Fibroblast of gingiva (primary cell): Measurements from ENCODE around the gene SERPINC1.
"Not testable (repeated sequence)": the region's sequence is repeated elsewhere in the genome, so short reads cannot be mapped to it uniquely, and the experiment has no call there.

Experiments used
- DNase-seq: peaks from one replicate; pipeline ENCODE4 v3.0.0-alpha.2; 2011; ENCODE audit warnings: low read depth

Gene SERPINC1

DNA sequence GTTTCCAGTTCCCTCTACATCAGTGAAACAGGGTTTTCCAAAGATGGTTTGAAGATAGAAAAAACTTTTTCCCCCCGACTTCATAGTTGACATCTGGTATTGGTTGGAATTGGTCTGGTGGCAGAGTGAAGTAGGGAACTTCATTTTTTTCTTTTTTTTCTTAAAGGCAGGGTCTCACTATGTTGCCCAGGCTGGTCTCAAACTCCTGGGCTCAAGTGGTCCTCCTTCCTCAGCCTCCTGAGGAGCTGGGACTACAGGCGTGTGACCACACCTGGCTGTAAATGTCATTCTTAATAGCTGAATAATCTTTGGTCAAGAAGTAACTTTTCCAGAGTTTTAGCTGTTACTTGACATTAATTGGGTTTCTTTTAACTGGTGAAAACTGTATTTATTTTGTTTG lies 27.2 kb downstream of the SERPINC1 start:
- no peak for DNase-seq

DNA sequence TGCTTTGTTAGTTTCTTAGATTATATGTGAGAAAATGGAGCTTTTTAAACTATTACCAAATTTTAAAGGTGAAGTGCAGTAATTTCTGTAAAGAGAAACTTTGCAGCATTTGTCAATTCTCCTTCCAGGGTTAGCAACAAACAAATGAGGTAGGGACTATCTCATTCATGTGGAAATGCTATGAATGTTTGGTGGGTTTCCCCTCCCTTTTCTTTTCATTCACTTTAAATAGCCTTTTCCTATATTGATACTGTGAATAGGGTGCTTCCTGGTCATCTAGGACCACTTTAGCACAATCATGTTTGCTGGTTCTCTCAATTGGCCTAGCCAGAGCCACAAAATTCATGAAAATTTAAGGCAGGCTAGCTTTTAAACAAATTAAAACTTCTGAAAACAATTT lies 28.4 kb downstream of the SERPINC1 start:
- no peak for DNase-seq

DNA sequence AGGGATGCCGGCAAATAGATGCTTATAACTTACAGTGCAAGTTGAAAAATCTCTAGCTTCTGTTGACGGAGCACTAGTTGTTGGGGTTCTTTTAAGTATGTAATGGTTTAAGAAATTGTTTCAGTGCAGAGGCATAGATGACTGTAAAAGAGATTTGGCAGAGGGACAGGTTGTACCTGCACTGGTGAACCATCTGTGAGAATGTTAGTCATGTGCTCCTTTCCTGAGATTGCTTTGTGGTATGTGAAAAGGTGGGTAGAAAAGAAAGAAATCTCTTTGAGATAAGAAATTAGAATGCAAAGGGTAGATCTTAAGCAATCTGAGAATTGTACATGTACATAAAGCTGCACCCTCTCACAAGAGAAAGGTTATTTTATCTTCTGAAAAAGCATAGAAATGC lies 29.5 kb downstream of the SERPINC1 start:
- DNase-seq = no peak

GRCh38 chr1:173886746-173887611 lies 30.1 kb downstream of the SERPINC1 start:
- no peak for DNase-seq

DNA sequence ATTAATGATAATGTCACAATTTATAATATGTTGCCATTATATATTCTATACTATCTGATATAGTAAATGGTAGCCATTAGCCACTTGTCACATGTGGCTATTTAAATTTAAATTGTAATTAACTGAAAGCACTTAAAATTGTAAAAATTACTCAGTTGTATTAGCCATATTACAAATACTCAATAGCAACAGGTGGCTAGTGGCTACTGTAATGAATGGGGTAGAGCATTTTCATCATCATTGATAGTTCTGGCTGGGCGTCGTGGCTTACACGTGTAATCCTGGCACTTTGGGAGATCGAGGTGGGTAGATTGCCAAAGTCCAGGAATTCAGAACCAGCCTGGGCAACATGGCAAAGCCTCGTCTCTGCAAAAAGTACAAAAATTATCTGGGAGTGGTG lies 32.4 kb downstream of the SERPINC1 start:
- DNase-seq = no peak

DNA sequence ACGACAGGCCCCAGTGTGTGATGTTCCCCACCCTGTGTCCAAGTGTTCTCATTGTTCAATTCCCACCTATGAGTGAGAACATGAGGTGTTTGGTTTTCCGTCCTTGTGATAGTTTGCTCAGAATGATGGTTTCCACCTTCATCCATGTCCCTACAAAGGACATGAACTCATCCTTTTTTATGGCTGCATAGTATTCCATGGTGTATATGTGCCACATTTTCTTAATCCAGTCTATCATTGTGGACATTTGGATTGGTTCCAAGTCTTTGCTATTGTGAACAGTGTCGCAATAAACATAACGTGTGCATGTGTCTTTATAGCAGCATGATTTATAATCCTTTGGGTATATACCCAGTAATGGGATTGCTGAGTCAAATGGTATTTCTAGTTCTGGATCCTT lies 36.0 kb downstream of the SERPINC1 start:
- not testable (repeated sequence) for DNase-seq

- no peak for DNase-seq
Measured at GRCh38 chr1:173878251-173878650, 38.9 kb downstream of the SERPINC1 start.

- DNase-seq = no peak
Measured at GRCh38 chr1:173876732-173877131, 40.4 kb downstream of the SERPINC1 start.

- no peak for DNase-seq
Measured at GRCh38 chr1:173871500-173871899, 45.6 kb downstream of the SERPINC1 start.

- DNase-seq = no peak
Measured at GRCh38 chr1:173871091-173871490, 46.0 kb downstream of the SERPINC1 start.

- no peak for DNase-seq
Measured at GRCh38 chr1:173870252-173871075, 46.7 kb downstream of the SERPINC1 start.

GRCh38 chr1:173869021-173869359 lies 48.1 kb downstream of the SERPINC1 start:
- DNase-seq = no peak

- DNase-seq = no peak
Measured at GRCh38 chr1:173868266-173869020, 48.7 kb downstream of the SERPINC1 start, which contains the start of gene ZBTB37. ZBTB37 (plus strand) TSS chr1:173868380; CDS start chr1:173870226, 1,846 bp downstream.

DNA sequence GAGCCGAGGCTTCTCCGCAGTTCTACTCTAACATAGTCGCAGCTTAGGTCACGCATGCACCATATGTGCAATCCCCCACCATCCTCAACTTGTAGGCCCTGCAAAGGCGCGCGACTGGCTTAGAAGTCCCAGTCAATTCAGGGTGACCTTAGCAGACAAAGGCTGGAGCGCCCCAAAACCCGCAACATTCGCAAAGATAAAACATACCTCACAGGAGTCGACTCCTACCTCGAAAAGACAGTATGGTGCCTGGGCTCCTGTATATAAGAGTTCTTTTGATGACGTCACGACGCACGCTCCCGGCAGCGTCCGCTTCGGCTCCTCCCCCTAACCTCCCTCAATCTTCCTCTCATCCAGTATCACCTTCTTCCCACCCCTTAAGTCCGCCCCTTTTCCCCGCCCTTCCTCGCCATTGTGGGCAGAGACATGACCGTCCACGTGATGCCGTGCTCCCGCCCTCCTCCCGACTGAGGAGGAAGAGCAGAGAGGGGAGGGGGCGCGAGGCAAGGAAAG lies 49.3 kb downstream of the SERPINC1 start, which contains the start of gene GAS5:
Gene GAS5 (minus strand): TSS at position 237 of the 513 bp plus-strand sequence.
- peak; percentile 99 for DNase-seq

- DNase-seq = no peak
Measured at GRCh38 chr1:173867141-173867752, 49.9 kb downstream of the SERPINC1 start.

GRCh38 chr1:173866413-173867115 lies 50.6 kb downstream of the SERPINC1 start:
- DNase-seq = no peak

DNA sequence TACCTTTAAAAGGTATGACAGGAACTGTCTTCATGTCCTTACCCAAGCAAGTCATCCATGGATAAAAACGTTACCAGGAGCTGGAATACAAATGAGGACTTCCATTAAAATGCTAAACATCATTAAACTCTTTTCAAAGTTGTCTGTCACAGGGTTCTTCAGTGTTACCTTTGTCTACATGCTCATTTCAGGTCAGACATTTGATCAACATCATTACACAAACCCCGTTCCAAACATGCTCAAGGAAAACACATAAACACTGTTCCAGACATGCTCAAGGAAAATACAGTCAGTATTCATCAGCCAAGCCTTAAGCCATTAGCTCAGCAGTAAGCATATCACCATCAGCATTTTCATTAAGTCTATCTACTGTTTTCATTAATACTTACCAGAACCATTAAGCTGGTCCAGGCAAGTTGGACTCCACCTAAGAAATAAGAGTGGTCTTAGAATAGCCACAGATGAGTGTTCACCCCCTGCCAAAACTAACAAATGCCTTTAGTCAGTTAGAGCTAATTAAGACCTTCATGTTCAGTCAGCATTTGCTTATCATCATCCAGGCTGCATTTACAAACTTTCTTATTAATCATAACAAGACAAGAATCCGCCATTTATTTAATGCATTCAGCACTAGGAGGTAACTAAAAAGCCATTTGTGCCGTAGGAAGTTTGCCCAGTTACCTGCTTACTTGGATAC lies 51.5 kb downstream of the SERPINC1 start:
- DNase-seq = no peak

DNA sequence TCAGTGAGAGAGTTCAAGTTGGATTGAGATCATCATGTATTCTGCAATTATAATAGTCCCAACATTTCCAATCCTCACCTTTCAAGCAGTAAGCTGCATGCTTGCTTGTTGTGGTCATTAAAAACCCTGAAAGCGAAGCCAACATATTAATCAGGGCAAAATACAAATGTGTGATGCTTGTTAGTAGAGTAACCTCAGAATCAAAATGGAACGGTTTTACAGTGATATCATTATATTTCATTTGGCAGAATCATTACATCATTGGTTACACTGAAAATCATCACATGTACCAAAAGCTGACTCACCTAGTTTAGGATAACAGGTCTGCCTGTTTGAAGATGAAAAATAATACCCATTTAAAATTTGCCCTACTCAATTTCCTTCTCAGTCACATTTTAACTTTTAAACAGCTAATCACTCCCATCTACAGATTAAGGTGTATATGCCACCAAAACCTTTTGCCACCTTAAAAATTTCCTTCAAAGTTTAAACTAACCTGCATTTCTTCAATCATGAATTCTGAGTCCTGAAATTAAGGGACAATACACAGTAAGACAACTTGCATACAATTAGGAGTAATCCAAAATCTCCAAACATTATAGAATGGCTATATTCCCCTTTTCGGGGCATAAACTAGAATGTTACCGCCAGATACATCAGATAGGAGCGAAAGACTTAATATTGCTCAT lies 52.8 kb downstream of the SERPINC1 start:
- DNase-seq = no peak
